ENCODE data around the gene CRISPLD2.

GRCh38 chr16:84773312-84773711, 46.5 kb upstream of the CRISPLD2 start:
- no peak for TF ChIP-seq REST (IDR thresholded peaks at IDR 0.05; ENCODE audit: borderline replicate concordance)
- TF ChIP-seq EZH2 (IDR thresholded peaks at IDR 0.05; ENCODE audit: borderline replicate concordance, insufficient read depth, low read length, poor library complexity, severe bottlenecking): no peak
- TF ChIP-seq POLR2AphosphoS5 (IDR thresholded peaks at IDR 0.05): no peak
- TF ChIP-seq CTCF (IDR thresholded peaks at IDR 0.05; ENCODE audit: poor library complexity, severe bottlenecking): no peak
- TF ChIP-seq EP300 (conservative IDR thresholded peaks at IDR 0.05; ENCODE audit: poor library complexity, severe bottlenecking): no peak
- TF ChIP-seq MXI1 (conservative IDR thresholded peaks at IDR 0.05; ENCODE audit: poor library complexity, severe bottlenecking): no peak
- no peak for TF ChIP-seq TAF1 (IDR thresholded peaks at IDR 0.05; ENCODE audit: low read depth)
